DOHH2 (cell line): ENCODE results near the gene SPN.
"Not testable (repeated sequence)": the region's sequence is repeated elsewhere in the genome, so short reads cannot be mapped to it uniquely, and the experiment has no call there.

Source experiments
- H3F3A ChIP-seq: fragments of 200-600 bp; sonication (generic), shearing (Covaris generic); 2 replicates; pipeline ENCODE4 v1.6.0; 2016; ENCODE audit warnings: antibody characterized with exemption, mild to moderate bottlenecking; ENCODE audit not compliant: control insufficient read depth, insufficient read depth
- H3K27ac ChIP-seq: fragments of 200-600 bp; sonication (generic); 2 replicates; pipeline ENCODE4 v1.5.1; 2014; ENCODE audit warnings: low read depth, mild to moderate bottlenecking, low read length, moderate library complexity
- H3K27me3 ChIP-seq: fragments of 200-600 bp; sonication (generic); 2 replicates; pipeline ENCODE4 v1.6.1; 2014; ENCODE audit warnings: mild to moderate bottlenecking, low read length, mixed read lengths; ENCODE audit not compliant: control insufficient read depth
- H3K36me3 ChIP-seq: fragments of 200-600 bp; sonication (generic); 2 replicates; pipeline ENCODE4 v1.6.1; 2014; ENCODE audit warnings: mild to moderate bottlenecking, low read length, moderate library complexity, mixed read lengths; ENCODE audit not compliant: control insufficient read depth
- H3K4me1 ChIP-seq: fragments of 200-600 bp; sonication (generic); 2 replicates; pipeline ENCODE4 v1.6.1; 2014; ENCODE audit warnings: mild to moderate bottlenecking, low read length, mixed read lengths; ENCODE audit not compliant: control insufficient read depth
- H3K4me2 ChIP-seq: fragments of 200-600 bp; sonication (generic); 2 replicates; pipeline ENCODE4 v1.6.0; 2014; ENCODE audit warnings: mild to moderate bottlenecking, low read length, moderate library complexity
- H3K4me3 ChIP-seq: fragments of 200-600 bp; sonication (generic); 2 replicates; pipeline ENCODE4 v1.5.1; 2014; ENCODE audit warnings: mild to moderate bottlenecking, low read length, mixed read lengths
- H3K79me2 ChIP-seq: fragments of 200-600 bp; sonication (generic); 2 replicates; pipeline ENCODE4 v1.6.1; 2014; ENCODE audit warnings: mild to moderate bottlenecking, low read length, mixed read lengths; ENCODE audit not compliant: control insufficient read depth
- H3K9me2 ChIP-seq: fragments of 200-600 bp; sonication (generic); replicated peaks from 2 replicates; pipeline ENCODE4 v1.6.1; 2014; ENCODE audit warnings: mild to moderate bottlenecking, low read length, mixed read lengths; ENCODE audit not compliant: control insufficient read depth
- H3K9me3 ChIP-seq: fragments of 200-600 bp; sonication (generic); 2 replicates; pipeline ENCODE4 v1.6.1; 2014; ENCODE audit warnings: antibody characterized with exemption, low read length, mixed read lengths; ENCODE audit not compliant: control insufficient read depth, insufficient read depth
- H4K20me1 ChIP-seq: fragments of 200-600 bp; sonication (generic); 2 replicates; pipeline ENCODE4 v1.6.0; 2014; ENCODE audit warnings: low read depth, mild to moderate bottlenecking, antibody characterized with exemption, low read length, moderate library complexity; ENCODE audit not compliant: control insufficient read depth, insufficient read depth
- EZH2phosphoT487 ChIP-seq: fragments of 200-600 bp; sonication (generic); IDR thresholded peaks from 2 replicates; pipeline ENCODE4 v1.6.1; 2017; ENCODE audit warnings: borderline replicate concordance, mild to moderate bottlenecking, antibody characterized with exemption, low read length, moderate library complexity, mixed read lengths
- TF ChIP-seq, protein P1 (sequence below): fragments of 200-600 bp; sonication (generic); IDR thresholded peaks from one replicate; pipeline ENCODE4 v1.5.1; 2014; ENCODE audit warnings: antibody characterized with exemption, mild to moderate bottlenecking, low read depth, low read length; ENCODE audit not compliant: poor library complexity, severe bottlenecking

The SPN gene

DNA sequence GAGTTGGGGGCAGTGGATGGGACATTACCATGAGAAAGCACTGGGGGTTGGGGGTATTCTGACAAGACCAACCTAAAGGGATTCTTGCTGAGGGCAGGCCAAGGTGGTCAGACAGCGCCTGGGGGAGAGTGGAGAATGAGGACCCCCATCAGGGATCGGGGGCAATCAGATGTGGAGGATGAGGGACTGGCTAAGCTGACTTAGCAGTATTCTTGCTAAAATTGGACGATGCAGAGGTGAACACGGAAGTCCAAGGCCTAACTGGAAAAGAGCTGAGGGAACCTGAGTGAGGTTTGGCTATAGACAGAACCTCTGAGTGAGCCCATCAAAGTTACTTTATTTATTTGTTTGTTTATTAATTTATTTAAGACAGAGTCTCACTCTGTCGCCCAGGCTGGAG is 25.1 kb downstream of the SPN start:
- Histone ChIP-seq H4K20me1 (no peaks in the 10 kb centered on the region), H3K79me2 (0 out of 2 replicates have a peak, but pooled peaks cover 5% of the 10 kb centered on the region), H3K9me3 (no peaks in the 10 kb centered on the region), H3K4me1 (peaks cover 25% of the 10 kb centered on the region), H3K9me2 (no peaks in the 10 kb centered on the region), H3K4me2 (no peak overlapping the region), H3K27ac (no peak overlapping the region), H3K36me3 (no peaks in the 10 kb centered on the region), H3F3A (no peaks in the 10 kb centered on the region), H3K27me3 (no peaks in the 10 kb centered on the region), H3K4me3 (no peak overlapping the region)
- TF ChIP-seq, protein P1, sequence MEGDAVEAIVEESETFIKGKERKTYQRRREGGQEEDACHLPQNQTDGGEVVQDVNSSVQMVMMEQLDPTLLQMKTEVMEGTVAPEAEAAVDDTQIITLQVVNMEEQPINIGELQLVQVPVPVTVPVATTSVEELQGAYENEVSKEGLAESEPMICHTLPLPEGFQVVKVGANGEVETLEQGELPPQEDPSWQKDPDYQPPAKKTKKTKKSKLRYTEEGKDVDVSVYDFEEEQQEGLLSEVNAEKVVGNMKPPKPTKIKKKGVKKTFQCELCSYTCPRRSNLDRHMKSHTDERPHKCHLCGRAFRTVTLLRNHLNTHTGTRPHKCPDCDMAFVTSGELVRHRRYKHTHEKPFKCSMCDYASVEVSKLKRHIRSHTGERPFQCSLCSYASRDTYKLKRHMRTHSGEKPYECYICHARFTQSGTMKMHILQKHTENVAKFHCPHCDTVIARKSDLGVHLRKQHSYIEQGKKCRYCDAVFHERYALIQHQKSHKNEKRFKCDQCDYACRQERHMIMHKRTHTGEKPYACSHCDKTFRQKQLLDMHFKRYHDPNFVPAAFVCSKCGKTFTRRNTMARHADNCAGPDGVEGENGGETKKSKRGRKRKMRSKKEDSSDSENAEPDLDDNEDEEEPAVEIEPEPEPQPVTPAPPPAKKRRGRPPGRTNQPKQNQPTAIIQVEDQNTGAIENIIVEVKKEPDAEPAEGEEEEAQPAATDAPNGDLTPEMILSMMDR, result no peak
- no peak for TF ChIP-seq EZH2phosphoT487

- H3K9me2 ChIP-seq, H3K36me3 ChIP-seq, H3K27me3 ChIP-seq, H3K79me2 ChIP-seq, H3K9me3 ChIP-seq, H3K4me3 ChIP-seq, H4K20me1 ChIP-seq, H3K4me2 ChIP-seq, H3K27ac ChIP-seq, H3F3A ChIP-seq: not testable (repeated sequence)
- peaks cover 25% of the 10 kb centered on the region for H3K4me1 ChIP-seq
Observed at GRCh38 chr16:29689490-29690351, 26.7 kb downstream of the SPN start.

GRCh38 chr16:29692606-29693005 is 29.6 kb downstream of the SPN start:
- not testable (repeated sequence) for H4K20me1 ChIP-seq, H3K9me3 ChIP-seq, H3K4me3 ChIP-seq, H3K27ac ChIP-seq, H3K79me2 ChIP-seq, H3K27me3 ChIP-seq, H3F3A ChIP-seq, H3K9me2 ChIP-seq, H3K36me3 ChIP-seq, H3K4me2 ChIP-seq
- peaks cover 10% of the 10 kb centered on the region for H3K4me1 ChIP-seq

GRCh38 chr16:29694384-29695195 is 31.5 kb downstream of the SPN start:
- Histone ChIP-seq H3K9me3 (no peaks in the 10 kb centered on the region), H3K9me2 (no peaks in the 10 kb centered on the region), H3K79me2 (0 out of 2 replicates have a peak, but pooled peaks cover 5% of the 10 kb centered on the region), H3K36me3 (no peaks in the 10 kb centered on the region), H3K27me3 (no peaks in the 10 kb centered on the region), H4K20me1 (no peaks in the 10 kb centered on the region), H3F3A (no peaks in the 10 kb centered on the region), H3K27ac (no peak overlapping the region), H3K4me1 (peaks cover 9% of the 10 kb centered on the region), H3K4me2 (no peak overlapping the region), H3K4me3 (no peak overlapping the region)
- TF ChIP-seq EZH2phosphoT487, result no peak
- TF ChIP-seq, protein P1, result no peak

GRCh38 chr16:29695675-29696074 is 32.6 kb downstream of the SPN start:
- peaks cover 19% of the 10 kb centered on the region for H3K4me1 ChIP-seq
- H3K79me2 ChIP-seq, H3K4me3 ChIP-seq, H3K27me3 ChIP-seq, H4K20me1 ChIP-seq, H3K4me2 ChIP-seq, H3K36me3 ChIP-seq, H3K9me2 ChIP-seq, H3K27ac ChIP-seq, H3K9me3 ChIP-seq, H3F3A ChIP-seq: not testable (repeated sequence)
